OCI-LY3 (cell line): Measurements from ENCODE around the gene TDRD9.

Experiments used
- EZH2phosphoT487 ChIP-seq: fragments of 200-600 bp; shearing (Covaris generic); IDR thresholded peaks from 2 replicates; pipeline ENCODE4 v1.6.1; 2018; ENCODE audit warnings: antibody characterized with exemption, mixed run types, low read depth
- TF ChIP-seq, protein P1 (sequence below): fragments of 200-600, 300-600 bp; sonication (generic); IDR thresholded peaks from 2 replicates; pipeline ENCODE4 v1.5.1; 2014; ENCODE audit warnings: antibody characterized with exemption, low read length, low read depth

DNA sequence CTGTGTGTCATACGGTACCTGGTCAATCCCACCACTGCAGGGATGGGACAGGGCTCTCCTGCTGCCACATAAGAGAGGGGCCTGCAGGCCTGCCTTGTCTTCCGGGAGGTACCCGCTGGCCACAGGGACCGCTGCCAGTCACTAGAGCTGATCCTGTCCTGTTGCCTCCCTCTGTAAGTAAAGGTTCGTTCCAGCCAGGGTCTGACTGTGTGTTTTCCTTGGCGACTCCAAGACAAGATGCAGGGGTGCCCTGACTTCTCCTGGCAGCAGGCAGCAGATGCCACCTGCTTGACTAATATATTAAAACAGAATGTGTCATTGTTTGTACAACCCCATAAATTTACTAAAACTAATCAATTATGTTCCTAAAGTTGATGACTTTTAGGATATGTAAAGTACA is 115.8 kb downstream of the TDRD9 start:
- TF ChIP-seq, protein P1, sequence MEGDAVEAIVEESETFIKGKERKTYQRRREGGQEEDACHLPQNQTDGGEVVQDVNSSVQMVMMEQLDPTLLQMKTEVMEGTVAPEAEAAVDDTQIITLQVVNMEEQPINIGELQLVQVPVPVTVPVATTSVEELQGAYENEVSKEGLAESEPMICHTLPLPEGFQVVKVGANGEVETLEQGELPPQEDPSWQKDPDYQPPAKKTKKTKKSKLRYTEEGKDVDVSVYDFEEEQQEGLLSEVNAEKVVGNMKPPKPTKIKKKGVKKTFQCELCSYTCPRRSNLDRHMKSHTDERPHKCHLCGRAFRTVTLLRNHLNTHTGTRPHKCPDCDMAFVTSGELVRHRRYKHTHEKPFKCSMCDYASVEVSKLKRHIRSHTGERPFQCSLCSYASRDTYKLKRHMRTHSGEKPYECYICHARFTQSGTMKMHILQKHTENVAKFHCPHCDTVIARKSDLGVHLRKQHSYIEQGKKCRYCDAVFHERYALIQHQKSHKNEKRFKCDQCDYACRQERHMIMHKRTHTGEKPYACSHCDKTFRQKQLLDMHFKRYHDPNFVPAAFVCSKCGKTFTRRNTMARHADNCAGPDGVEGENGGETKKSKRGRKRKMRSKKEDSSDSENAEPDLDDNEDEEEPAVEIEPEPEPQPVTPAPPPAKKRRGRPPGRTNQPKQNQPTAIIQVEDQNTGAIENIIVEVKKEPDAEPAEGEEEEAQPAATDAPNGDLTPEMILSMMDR, result no peak
- no peak for TF ChIP-seq EZH2phosphoT487
